Measurements from ENCODE around the gene SLC25A31. TPM values are rescaled to one million over a fixed set of nuclear protein-coding genes. Genes with fewer than 3 reads are reported as not detected.

Gene SLC25A31
- total RNA-seq (not detected), polyA plus RNA-seq (not detected), total RNA-seq (0 reads per million in 6 experiments)

DNA sequence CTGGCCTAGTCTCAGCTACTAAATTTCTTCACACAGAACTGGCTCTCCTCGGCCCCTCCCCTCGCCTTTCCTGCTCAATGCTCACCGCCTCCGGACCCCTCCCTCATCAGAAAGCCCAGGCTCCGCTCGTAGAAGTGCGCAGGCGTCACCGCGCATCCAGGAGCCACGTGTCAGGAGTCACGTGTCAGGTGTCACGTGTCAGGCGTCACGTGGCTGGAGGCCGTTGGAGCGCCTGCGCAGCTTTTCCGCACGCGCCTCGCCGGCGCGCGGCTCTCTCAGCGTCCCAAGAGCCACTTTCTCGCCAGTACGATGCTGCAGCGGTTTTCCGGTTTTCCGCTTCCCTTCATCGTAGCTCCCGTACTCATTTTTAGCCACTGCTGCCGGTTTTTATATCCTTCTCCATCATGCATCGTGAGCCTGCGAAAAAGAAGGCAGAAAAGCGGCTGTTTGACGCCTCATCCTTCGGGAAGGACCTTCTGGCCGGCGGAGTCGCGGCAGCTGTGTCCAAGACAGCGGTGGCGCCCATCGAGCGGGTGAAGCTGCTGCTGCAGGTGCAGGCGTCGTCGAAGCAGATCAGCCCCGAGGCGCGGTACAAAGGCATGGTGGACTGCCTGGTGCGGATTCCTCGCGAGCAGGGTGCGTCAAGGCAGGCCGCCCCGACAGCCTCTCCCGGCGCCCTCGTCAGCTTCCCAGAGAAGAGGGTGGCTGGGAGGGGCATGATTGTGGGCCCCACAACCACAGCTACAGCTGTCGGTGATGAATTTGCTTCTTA, at the start of gene SLC25A31:
TSS of gene SLC25A31 (plus strand) at position 259 of the 772 bp plus-strand sequence. CDS start at position 405, 146 bp downstream.
- Mint-ChIP-seq H3K4me3 (no peak within 1 kb of the TSS), H3K9me3 (no peaks in the 10 kb centered on the region), H3K27me3 (peaks cover 0 to 1% (median 0%) of the 10 kb centered on the region in 5 donors), H3K4me1 (peaks cover 0 to 2% (median 0%) of the 10 kb centered on the region in 4 donors), H3K36me3 (no peaks in the 10 kb centered on the region), H3K27ac (no peak within 1 kb of the TSS)
- POLR2A ChIA-PET, result no interaction called here
- ATAC-seq (no peak), DNase-seq (no peak)

GRCh38 chr4:127685292-127685691, 44.9 kb upstream of the SLC25A31 start:
- peaks cover 0 to 8% (median 1%) of the 10 kb centered on the region in 5 donors for H3K27me3 Mint-ChIP-seq
- no peak overlapping the region for H3K4me3 Mint-ChIP-seq
- POLR2A ChIA-PET, result no interaction called here
- peaks cover 0 to 4% (median 0%) of the 10 kb centered on the region in 9 donors for H3K9me3 Mint-ChIP-seq
- no peaks in the 10 kb centered on the region for H3K4me1 Mint-ChIP-seq
- ATAC-seq (no peak), DNase-seq (no peak)
- no peaks in the 10 kb centered on the region for H3K36me3 Mint-ChIP-seq
- H3K27ac Mint-ChIP-seq, result peak overlapping the region in 1 of 10 donors; percentile 2

DNA sequence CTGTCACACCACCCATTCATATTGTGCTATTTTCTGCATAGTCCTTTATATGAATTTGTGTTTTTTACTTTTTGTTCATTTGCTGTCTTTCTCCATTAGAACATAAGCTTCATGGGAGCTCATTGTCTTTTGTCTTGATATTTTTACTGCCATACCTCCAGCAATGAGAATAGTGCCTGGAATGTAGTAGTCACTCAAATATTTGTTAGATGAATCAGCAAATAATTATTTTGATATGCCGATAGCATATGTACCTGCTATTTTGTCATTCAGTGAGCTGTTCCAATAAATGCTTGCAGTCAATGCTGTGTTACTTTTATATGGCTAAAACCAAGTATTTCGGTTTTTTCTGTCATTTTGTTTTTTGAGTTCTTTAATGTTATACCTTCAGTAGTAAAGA, 43.5 kb upstream of the SLC25A31 start:
- Mint-ChIP-seq H3K27ac (no peak overlapping the region), H3K9me3 (peaks cover 0 to 4% (median 0%) of the 10 kb centered on the region in 9 donors), H3K4me3 (no peak overlapping the region), H3K36me3 (no peaks in the 10 kb centered on the region), H3K4me1 (no peaks in the 10 kb centered on the region), H3K27me3 (peaks cover 0 to 8% (median 1%) of the 10 kb centered on the region in 5 donors)
- no peak for DNase-seq
- ATAC-seq, result no peak
- POLR2A ChIA-PET, result no interaction called here

- Mint-ChIP-seq H3K4me1 (no peaks in the 10 kb centered on the region), H3K4me3 (no peak overlapping the region), H3K9me3 (peaks cover 0 to 9% (median 0%) of the 10 kb centered on the region in 9 donors), H3K36me3 (no peaks in the 10 kb centered on the region), H3K27me3 (peaks cover 0 to 11% (median 1%) of the 10 kb centered on the region in 5 donors), H3K27ac (no peak overlapping the region)
- ATAC-seq (no peak), DNase-seq (no peak)
- POLR2A ChIA-PET, result no interaction called here
These were observed 42.6 kb upstream of the SLC25A31 start for GRCh38 chr4:127687580-127687979.

- Mint-ChIP-seq H3K4me3 (no peak overlapping the region), H3K27me3 (peaks cover 3 to 10% (median 5%) of the 10 kb centered on the region in 5 donors), H3K9me3 (peaks cover 0 to 20% (median 5%) of the 10 kb centered on the region in 9 donors), H3K27ac (no peak overlapping the region), H3K4me1 (no peaks in the 10 kb centered on the region), H3K36me3 (peaks cover 0 to 5% (median 0%) of the 10 kb centered on the region in 3 donors)
- POLR2A ChIA-PET, result no interaction called here
- no peak for ATAC-seq
- DNase-seq, result no peak
These were observed 31.4 kb upstream of the SLC25A31 start for GRCh38 chr4:127698789-127699200.

DNA sequence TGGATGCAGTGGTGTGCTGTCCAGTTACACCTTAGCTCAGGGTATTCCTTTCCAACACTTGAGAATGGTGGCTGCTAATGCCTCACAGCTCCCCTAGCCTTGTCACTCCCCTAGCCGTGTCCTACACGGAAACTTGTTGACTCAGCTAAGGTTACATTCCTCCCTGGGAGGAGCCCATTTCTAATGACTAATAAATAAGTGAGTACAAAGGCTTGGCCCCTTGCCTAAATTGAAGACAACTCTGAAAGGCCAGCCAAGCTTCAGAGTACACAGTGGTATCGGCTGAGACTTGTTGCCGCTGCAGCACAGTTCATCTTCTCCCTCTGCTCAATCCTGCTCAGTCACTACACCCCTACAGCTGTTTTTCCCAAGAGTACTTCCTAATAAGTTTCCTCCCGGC, 21.2 kb upstream of the SLC25A31 start:
- Mint-ChIP-seq H3K4me1 (no peaks in the 10 kb centered on the region), H3K27ac (no peak overlapping the region), H3K9me3 (peaks cover 0 to 2% (median 0%) of the 10 kb centered on the region in 9 donors), H3K36me3 (no peaks in the 10 kb centered on the region), H3K27me3 (peaks cover 0 to 11% (median 1%) of the 10 kb centered on the region in 5 donors), H3K4me3 (no peak overlapping the region)
- POLR2A ChIA-PET, result interaction anchor here (0.5 kb wide), 1 partner anchor 27 kb away, joined by 3 read pairs; no protein-coding TSS in a partner anchor
- DNase-seq (no peak), ATAC-seq (no peak)

DNA sequence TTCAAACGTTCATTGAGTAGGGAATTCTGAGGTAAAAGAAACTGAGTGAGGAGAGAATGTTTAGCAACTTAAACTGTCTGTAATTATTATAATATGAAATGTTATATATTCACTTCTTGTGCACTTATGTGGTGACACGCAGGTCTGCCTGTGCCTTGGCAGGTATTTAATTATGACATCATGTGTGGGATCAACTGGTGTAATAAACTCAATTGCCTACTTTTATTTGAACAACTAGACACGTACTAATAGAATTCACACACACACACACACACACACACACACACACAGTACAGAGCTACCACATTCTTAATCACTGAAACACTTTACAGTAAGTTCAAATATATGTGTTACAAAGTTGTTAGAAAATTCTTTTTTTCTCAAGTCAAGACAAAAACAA, 20.7 kb upstream of the SLC25A31 start:
- ATAC-seq (no peak), DNase-seq (no peak)
- H3K36me3 Mint-ChIP-seq, result no peaks in the 10 kb centered on the region
- H3K4me1 Mint-ChIP-seq, result no peaks in the 10 kb centered on the region
- POLR2A ChIA-PET, result interaction anchor here (0.5 kb wide), 1 partner anchor 26 kb away, joined by 3 read pairs; no protein-coding TSS in a partner anchor
- H3K27ac Mint-ChIP-seq, result no peak overlapping the region
- no peak overlapping the region for H3K4me3 Mint-ChIP-seq
- peaks cover 0 to 2% (median 0%) of the 10 kb centered on the region in 9 donors for H3K9me3 Mint-ChIP-seq
- peaks cover 1 to 13% (median 5%) of the 10 kb centered on the region in 5 donors for H3K27me3 Mint-ChIP-seq

DNA sequence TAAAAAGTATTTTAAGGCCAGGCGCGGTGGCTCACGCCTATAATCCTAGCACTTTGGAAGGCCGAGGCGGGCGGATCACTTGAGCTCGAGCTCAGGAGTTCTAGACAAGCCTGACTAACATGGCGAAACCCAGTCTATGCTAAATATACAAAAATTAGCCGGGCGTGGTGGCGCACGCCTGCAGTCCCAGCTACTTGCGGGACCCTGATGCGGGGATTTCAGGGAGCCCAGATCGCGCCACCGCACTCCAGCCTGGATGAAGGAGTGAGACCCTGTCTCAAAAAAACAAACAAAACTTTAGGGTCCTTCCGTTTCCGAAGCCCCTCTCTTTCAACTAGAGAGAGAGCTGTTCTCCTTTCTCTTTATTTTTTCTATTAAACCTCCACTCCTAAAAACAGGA, 1.2 kb downstream of the SLC25A31 start:
- H3K4me3 Mint-ChIP-seq, result no peak overlapping the region
- H3K36me3 Mint-ChIP-seq, result no peaks in the 10 kb centered on the region
- no peak overlapping the region for H3K27ac Mint-ChIP-seq
- H3K4me1 Mint-ChIP-seq, result no peaks in the 10 kb centered on the region
- H3K9me3 Mint-ChIP-seq, result no peaks in the 10 kb centered on the region
- ATAC-seq, result no peak
- peaks cover 0 to 1% (median 0%) of the 10 kb centered on the region in 5 donors for H3K27me3 Mint-ChIP-seq
- POLR2A ChIA-PET, result no interaction called here
- no peak for DNase-seq

- POLR2A ChIA-PET, result no interaction called here
- Mint-ChIP-seq H3K4me1 (no peaks in the 10 kb centered on the region), H3K36me3 (no peaks in the 10 kb centered on the region)
These were observed 2.6 kb downstream of the SLC25A31 start for GRCh38 chr4:127732623-127733328.

GRCh38 chr4:127734976-127735375, 4.8 kb downstream of the SLC25A31 start:
- POLR2A ChIA-PET, result no interaction called here
- H3K4me1 Mint-ChIP-seq, result no peaks in the 10 kb centered on the region
- no peak overlapping the region for H3K4me3 Mint-ChIP-seq
- no peaks in the 10 kb centered on the region for H3K9me3 Mint-ChIP-seq
- DNase-seq, result no peak
- no peaks in the 10 kb centered on the region for H3K36me3 Mint-ChIP-seq
- H3K27ac Mint-ChIP-seq, result no peak overlapping the region
- peaks cover 0 to 6% (median 1%) of the 10 kb centered on the region in 5 donors for H3K27me3 Mint-ChIP-seq
- ATAC-seq, result no peak

More at GRCh38 chr4:127732623-127733328, 2.6 kb downstream of the SLC25A31 start:
- Mint-ChIP-seq H3K4me3 (no peak overlapping the region), H3K9me3 (no peaks in the 10 kb centered on the region), H3K27ac (no peak overlapping the region), H3K27me3 (peaks cover 0 to 4% (median 0%) of the 10 kb centered on the region in 5 donors)
- ATAC-seq (no peak), DNase-seq (peak in 2 of 10 donors; percentile 1 to 5)

GRCh38 chr4:127737295-127737694, 7.1 kb downstream of the SLC25A31 start:
- Mint-ChIP-seq H3K9me3 (peaks cover 0 to 6% (median under 1%) of the 10 kb centered on the region in 9 donors), H3K4me3 (no peak overlapping the region), H3K27me3 (peaks cover 0 to 9% (median 3%) of the 10 kb centered on the region in 5 donors), H3K36me3 (peaks cover 0 to 1% (median 0%) of the 10 kb centered on the region in 3 donors), H3K27ac (no peak overlapping the region), H3K4me1 (no peaks in the 10 kb centered on the region)
- no peak for DNase-seq
- ATAC-seq, result no peak
- POLR2A ChIA-PET, result no interaction called here

DNA sequence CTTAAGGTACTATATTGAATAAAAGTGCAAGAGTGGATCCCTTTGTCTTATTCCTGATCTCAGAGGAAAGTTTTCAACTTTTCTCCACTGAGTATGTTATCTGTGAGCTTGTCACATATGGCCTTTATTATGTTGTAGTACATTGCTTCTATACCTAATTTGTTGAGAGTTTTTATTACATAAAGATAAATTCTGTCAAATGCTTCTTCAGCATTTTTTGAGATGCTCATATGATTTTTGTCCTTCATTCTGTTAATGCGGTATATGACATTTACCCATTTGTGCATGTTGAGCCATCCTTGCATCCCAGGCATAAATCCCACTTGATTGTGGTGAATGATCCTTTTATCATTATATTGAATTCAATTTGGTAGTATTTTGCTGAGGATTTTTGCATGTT, 11.0 kb downstream of the SLC25A31 start:
- peaks cover 0 to 10% (median 4%) of the 10 kb centered on the region in 9 donors for H3K9me3 Mint-ChIP-seq
- H3K27me3 Mint-ChIP-seq, result peaks cover 4 to 18% (median 13%) of the 10 kb centered on the region in 5 donors
- H3K27ac Mint-ChIP-seq, result no peak overlapping the region
- ATAC-seq, result no peak
- peaks cover 0 to 6% (median 0%) of the 10 kb centered on the region in 3 donors for H3K36me3 Mint-ChIP-seq
- H3K4me3 Mint-ChIP-seq, result no peak overlapping the region
- no peaks in the 10 kb centered on the region for H3K4me1 Mint-ChIP-seq
- no peak for DNase-seq
- POLR2A ChIA-PET, result no interaction called here

DNA sequence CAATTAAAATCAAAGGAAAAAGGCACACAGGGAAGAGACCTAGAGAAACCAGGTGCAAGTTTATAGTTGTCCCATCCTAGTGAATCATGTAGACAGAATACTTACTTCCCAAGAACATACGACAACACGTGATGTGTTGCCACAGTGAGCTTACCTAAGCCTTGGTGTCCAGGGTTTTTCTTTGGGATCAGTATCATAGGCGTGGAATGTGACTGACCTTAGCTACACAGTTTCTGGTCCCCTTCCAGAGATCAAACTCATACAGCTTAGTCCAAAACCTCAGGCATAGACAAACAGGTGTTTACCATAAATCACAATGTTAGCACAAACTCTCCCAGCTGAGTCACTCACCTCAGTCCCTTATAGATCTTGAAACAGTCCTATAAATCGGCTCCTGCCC, 17.7 kb downstream of the SLC25A31 start:
- peaks cover 1 to 30% (median 17%) of the 10 kb centered on the region in 9 donors for H3K9me3 Mint-ChIP-seq
- DNase-seq (no peak), ATAC-seq (no peak)
- POLR2A ChIA-PET, result no interaction called here
- peaks cover 7 to 45% (median 18%) of the 10 kb centered on the region in 5 donors for H3K27me3 Mint-ChIP-seq
- H3K27ac Mint-ChIP-seq, result no peak overlapping the region
- no peak overlapping the region for H3K4me3 Mint-ChIP-seq
- H3K36me3 Mint-ChIP-seq, result peaks cover 0 to 12% (median 2%) of the 10 kb centered on the region in 3 donors
- H3K4me1 Mint-ChIP-seq, result no peaks in the 10 kb centered on the region
